ENCODE results near the gene HOXB4. TPM values are rescaled to one million over a fixed set of nuclear protein-coding genes. Genes with fewer than 3 reads are reported as not detected.

Gene HOXB4
- total RNA-seq, 1 experiment from 2014 or later, result 5.2 TPM

GRCh38 chr17:48589831-48590606 is 11.9 kb upstream of the HOXB4 start, which contains the start of gene HOXB3:
TSS of gene HOXB3 (minus strand) at chr17:48590241. CDS start at chr17:48552474, 37,767 bp downstream.
- DNase-seq (ENCODE audit: low read depth), result no peak

DNA sequence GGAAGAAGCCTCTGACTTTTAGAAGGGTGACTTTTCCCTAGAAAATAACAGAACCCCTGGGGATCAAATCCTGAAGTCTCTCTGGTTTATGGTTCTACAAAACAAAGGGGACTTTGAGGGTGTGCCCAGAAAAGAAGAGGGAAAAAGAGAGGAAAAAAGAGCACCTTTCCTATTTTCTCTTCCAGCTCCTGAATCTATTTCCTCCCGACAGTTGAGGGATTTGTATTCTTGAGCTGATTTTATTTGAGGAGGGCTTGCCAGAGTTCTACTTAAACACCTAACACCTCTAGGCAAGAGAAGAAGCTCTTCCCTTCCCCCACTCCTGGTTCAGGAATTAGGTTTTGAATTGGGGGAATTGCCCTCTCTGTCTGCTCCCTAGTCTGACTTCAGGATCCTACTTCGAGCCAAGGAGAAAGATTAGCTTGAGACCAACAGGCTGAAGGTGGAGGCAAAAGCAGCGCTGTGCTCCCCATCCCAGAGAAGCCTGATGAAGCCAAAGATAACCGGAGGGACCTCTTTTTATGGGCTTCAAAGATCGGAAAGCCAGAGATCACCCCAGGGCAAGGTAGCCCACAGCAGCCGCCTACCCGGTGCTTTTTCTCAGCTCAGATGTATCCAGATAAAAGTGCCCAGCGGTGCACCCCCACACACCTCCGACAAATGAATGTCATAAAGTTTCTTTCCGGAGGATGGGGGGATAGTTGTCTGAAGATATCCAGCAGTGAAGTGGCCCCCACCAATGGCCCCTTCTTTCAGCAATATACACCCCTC is 11.1 kb upstream of the HOXB4 start:
- DNase-seq (ENCODE audit: low read depth), result no peak

DNA sequence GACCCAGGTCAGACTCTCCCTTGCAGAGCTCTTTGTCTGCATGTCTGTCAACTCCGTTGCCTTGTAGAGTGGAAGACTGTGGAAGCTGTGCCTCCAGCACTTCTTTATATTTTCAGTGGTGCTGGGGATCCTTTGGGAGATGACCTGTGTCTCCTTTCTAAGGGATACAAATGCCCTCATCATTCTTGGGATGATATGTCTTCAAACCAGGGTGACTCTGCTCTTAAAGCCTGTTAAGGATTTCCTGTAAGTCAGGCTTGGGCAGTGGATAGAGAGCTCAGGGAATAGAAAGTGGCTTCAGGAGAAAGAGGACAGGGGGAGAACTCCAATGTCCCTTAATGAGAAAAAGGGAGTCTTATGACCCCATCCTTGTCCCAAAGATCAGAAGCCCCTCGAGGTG is 10.4 kb upstream of the HOXB4 start:
- peak; percentile 29 for DNase-seq (ENCODE audit: low read depth)

DNA sequence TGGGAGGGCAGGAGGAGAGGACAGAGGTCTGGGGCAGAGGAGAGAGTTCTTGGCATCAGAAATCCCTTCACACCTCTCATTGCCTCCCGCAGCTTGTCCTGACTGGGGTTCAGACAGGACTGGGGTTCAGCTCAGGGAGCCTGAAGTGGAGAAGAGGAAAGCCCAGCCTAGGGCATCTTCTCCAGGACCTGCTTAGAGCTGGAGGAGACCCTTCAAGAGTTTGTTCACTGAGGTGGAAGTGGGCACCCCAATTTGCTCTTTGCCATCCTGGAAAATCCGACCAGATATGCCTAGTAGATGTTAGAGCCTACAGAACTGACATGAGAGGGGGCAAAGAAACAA is 9.9 kb upstream of the HOXB4 start:
- DNase-seq (ENCODE audit: low read depth), result no peak

DNA sequence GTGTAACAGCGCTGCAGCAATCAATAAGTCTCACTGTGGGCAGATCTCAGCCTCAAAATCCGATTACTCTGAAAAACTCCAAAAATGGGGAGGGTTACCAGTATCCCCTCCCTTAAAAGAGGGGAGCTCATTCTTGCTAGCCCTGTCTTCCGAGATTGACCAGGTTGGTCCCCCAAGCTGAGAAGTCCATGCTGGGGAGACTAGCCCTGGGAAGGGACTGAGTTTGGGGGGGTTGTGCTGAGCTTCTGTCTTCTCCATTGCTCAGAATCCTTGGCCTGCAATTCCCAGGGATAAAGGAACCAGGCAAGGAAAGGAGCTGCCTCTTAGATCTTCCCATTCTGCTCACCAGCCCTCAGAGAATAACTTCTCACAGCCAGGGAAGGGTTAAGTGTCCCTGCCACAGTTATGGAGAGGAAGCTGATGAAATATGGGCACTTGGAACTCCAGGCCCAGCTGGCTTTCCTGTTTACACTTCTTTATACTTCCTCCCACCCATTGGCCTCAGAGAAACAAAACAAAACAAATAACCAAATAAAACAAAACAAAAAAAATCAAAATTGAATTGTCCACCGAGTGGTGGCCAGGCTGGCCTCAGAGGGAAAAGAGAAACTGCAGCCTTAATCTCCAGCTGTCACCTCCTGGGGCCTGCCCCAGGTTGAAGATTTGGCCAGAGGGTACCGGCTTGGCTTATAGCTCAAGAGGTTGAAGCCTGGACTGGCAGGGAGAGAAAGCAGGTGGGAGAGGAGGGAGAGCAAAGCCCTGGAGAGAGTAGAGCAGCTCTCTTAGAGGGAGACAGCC is 9.3 kb upstream of the HOXB4 start:
- DNase-seq (ENCODE audit: low read depth), result peak; percentile 68

DNA sequence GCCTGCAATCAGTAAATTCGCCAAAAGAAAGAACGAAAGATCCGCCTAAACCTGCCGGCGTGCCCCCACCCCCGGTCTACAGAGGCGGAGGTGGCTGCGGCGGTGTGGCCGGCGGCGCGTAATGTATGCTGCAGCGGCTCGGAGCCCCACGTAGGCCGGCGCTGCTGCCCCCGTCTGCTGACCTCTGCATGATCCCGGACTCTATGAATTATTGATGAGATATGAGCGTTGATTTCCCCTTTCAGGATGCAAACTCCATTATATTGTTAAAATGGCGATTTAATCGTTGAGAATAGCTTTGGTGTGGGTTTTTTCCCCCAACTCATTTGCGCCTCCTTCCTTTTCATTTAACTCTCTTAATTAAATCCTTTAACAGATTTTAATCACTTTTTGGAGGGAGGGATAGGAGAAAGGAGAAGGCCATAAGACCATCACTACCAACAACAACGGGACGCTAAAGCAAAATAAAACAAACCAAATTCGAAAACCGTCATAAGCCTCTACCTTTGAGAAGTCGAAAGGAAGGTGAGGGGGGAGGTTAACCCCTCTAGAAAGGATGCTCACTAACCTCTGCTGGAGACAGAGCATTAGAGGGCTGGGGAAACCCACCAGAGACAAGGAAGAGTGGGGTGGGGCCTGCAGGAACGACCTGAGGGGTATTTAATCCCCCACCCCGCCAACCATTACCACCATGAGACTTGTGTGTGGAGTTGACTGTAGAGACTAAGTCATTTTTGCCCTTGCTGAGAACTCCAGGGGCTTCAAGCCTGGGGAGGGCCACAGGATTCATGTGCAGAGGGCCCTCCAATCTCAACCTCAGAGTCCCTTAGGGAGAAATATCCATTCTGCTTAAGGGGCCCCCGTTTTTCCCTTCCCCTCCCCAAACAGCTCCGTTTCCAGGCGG is 8.5 kb upstream of the HOXB4 start:
- no peak for DNase-seq (ENCODE audit: low read depth)

GRCh38 chr17:48584223-48584741 is 6.1 kb upstream of the HOXB4 start:
- DNase-seq (ENCODE audit: low read depth), result no peak

GRCh38 chr17:48583708-48584222 is 5.6 kb upstream of the HOXB4 start:
- DNase-seq (ENCODE audit: low read depth), result no peak

- no peak for DNase-seq (ENCODE audit: low read depth)
Observed at GRCh38 chr17:48582750-48583069, 4.6 kb upstream of the HOXB4 start.

DNA sequence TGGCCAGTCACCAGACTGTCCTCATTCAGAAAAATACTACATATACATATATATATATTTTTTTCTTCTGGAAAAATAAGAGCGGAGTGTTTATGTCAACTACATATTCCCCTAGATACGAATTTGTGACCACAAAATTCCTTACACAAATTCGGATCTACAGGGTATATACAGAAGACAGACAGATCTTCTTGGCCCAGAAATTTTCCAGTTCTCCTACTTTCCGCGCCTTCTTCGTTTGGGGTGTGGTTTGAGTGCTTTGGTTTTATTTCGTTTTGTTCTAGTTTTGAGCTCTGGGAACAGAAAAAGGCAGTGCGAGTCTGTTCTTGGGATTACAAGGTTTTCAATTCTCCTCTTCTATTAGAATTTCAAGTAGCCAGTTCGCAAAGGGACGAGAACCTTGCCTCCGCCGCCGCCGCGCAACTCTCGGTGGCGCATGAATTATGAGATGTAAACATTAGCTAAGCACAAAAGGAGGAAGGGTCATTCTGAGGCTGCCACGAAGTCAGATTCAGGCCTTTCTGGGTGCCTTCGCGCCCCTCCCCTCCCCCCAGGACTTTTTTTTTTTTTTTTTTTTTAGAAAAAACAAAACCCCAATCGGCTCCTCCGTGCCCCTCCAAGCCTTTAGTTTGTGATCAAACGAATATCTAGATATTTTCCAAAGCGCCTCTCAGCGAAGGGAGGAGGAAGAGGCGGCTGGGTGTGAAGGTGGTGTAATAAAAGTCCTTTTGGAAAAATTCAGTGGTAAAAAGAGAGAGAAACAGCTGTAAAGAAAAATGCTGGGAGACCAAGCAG is 1.8 kb upstream of the HOXB4 start:
- no peak for DNase-seq (ENCODE audit: low read depth)

- DNase-seq (ENCODE audit: low read depth), result no peak
Observed at GRCh38 chr17:48579471-48579759, 1.3 kb upstream of the HOXB4 start.

DNA sequence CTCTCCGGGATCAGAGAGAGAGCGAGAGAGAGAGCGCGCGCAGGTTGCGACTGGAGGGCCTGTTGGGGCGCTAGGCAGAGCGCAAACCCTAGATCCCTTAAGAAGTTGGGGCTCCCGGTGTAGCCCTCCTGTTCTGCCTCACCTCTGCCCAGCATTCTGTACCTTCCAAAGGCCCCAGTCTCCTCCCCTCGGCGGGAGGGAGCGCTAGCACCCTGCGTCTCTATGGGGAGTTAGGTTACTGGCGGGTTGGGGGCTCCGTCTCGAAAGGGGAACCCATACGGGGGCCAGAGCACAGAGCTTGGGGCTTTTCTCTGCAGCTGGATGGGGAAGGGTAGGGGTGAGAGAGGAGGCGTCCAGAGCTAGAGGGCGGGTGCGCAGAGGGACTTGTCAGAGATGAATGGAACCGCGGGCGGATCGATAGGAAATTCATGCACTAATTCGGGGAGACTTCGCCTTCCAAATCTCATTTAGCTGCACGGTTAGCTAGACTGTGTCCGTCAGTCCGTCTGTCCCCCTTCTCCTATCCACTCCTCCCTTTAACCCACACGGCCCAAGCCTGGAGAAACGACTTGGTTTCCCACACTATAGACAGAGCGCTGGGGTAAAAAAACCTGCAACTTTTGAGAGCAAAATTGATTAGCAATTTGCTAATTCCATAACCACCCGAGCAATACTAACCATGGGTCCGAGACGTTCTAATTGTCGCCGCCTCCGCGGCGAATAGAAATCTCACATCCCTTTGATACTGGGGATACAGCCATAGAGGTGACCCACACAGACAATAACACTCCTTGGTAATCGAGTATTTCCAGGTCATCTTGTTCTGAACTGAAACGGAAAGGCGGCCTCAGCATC is 693 bp upstream of the HOXB4 start:
- no peak for DNase-seq (ENCODE audit: low read depth)

DNA sequence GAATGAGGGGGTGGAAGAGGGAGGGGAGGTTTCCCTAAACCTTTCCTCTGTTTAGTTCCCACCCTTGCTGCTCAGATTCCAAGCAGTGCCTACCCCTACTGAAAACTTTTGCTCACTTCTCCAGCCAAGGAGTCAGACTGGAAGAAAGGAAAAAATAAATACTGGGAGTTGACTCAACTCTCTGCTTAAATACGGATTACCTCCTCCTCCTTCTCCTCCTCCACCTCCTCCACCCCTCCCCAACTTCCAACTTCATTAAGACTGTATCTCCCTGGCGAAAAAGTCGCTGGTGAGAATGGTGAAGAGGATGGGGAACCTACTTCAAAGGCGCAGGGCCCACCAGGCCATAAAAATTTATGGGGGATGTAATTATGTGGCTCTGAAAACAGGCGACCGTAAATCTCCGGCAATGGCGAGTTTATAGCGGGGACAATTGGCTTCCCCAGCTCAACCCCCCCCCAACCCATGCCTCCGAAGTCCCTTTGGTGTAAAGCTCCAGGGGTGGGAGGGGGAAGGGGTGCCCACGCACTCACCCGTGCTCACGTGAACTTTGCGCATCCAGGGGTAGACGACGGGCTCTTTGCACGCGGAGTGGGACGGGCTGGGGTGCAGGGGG is 712 bp downstream of the HOXB4 start:
- peak; percentile 35 for DNase-seq (ENCODE audit: low read depth)

DNA sequence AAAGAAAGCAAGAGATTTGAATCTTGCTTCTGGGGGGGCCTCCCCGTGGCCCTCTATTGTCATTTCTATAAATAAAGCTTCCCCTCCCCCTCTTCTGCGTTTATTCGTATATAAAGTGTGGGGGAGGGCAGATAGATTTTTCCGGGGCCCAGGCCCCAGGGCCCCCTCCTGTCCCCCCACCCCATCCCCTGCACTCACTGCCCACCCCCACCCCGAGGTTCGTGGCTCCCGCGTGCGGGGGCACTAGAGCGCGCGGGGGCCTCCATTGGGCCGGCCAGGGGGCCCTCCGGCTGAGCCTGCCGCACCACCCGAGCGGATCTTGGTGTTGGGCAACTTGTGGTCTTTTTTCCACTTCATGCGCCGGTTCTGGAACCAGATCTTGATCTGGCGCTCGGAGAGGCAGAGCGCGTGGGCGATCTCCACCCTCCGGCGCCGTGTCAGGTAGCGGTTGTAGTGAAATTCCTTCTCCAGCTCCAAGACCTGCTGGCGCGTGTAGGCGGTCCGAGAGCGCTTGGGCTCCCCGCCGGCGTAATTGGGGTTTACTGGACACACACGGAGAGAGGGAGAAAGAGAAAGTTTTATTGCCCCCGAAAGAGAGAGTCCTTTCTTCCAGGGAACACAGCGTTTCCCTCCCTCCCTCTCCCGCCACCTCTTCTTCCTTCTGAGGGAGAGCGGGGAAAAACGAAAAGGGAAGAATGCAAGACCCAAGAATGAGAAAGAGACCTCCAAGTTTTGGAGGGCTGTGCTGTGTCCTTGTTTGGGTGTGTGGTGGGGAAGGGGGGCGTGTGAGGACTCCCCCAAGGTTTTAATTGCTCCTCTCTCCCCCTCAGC is 1.5 kb downstream of the HOXB4 start:
- no peak for DNase-seq (ENCODE audit: low read depth)

DNA sequence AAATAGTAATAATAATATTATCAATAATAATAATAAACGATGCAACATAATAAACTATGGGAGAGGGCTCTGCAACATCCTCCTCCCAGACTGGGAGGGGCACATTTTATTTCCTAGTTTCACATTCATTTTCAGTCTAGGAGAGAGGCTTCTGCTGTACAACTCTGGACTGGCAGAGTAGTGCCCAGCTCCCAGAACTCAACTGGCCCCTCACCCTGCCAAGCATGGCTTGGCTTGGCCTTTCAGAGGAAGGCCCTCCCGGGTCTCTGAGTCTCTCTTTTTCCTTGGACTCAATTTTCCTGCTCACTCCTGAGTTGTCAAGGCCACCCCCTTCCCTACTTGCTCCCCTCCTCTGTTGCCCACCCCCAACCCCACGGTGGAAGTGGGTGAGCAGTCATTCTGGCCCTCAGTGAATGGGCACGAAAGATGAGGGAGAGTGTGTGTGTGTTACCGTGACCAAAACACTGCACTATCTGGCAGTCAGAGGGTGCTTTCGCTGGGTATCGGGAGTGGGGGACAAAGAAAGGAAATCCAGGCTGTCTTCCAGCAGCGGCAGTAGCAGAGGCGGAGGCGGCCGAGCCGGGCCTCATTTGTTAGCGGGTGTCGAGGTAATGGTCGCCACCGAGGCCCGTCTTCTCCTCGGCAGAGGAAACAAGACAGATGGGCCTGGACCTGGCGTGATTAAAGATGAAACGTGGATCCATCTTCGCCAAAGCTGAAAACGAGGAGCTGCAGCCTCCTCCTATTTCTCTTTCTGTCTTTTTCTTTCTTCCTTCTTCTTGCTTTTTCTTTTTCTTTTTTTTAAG is 2.3 kb downstream of the HOXB4 start:
- DNase-seq (ENCODE audit: low read depth), result no peak

DNA sequence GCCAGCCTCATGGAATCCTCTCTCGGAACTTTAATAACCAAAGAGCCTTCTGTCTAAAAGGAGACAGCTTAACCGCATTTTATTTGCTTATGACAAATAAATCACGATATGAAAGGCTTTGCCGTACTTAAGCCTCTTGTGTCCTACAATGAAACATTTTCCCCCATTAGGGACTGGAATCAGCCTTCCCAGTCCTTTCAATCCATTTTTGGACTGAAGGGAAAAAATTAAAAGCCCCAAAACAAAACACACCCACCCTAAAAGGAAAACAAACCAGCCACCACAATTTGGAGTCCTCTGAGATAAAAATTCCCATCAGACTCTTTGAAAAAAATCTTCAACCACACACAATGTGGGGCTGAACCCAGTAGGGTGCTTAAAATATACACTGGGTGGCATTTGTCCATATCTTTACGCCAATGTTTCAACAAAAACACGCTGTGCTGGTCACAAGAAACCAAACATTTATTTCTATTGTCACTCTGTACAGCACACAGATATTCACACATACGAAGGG is 3.0 kb downstream of the HOXB4 start:
- no peak for DNase-seq (ENCODE audit: low read depth)
